GM18868 (cell line): ENCODE measurements around the gene KIF13A.
"Not testable (repeated sequence)": the region's sequence is repeated elsewhere in the genome, so short reads cannot be mapped to it uniquely, and the experiment has no call there.

Source experiments
- ATAC-seq: cut with Tn5 transposase; IDR thresholded peaks from one replicate; pipeline ENCODE4 v1.9.1; 2021; ENCODE audit warnings: mild to moderate bottlenecking, moderate library complexity; ENCODE audit not compliant: unreplicated experiment

The KIF13A gene

DNA sequence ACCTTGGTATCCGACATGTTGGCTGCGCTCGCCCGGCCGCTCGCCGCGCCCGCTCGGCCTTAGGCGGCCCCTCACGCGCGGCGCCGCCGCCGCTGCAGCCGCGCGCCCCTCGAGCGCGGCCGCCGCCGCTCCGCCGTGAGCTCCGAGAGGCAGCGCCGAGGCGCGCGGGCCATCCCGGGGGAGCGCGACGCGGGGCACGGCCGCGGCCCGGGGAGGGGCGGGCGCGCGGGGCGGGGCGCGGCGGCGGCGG, at the start of gene KIF13A:
Gene KIF13A (minus strand): TSS at position 189 of the 250 bp plus-strand sequence. CDS start 172 bp downstream, at position 17.
- no peak for ATAC-seq

DNA sequence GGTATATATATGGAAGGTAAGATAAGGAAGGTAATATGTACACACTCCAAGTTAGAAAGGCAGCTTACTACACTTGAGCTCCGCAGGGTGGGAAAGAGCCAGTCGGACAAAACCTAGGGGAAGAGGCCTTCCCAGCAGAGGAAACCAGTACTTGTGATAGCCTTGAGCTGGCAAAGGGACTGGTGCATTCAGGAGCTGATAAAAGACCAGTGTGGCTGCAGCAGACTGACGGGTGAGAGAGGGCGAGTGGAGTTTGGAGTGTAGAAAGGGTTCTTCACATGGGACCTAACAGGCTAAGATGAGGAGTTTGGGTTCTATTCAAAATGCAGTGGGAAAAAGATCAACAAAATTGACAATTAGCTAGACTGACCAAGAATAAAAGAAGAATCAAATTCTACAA, 49.3 kb upstream of the KIF13A start:
- ATAC-seq = no peak

DNA sequence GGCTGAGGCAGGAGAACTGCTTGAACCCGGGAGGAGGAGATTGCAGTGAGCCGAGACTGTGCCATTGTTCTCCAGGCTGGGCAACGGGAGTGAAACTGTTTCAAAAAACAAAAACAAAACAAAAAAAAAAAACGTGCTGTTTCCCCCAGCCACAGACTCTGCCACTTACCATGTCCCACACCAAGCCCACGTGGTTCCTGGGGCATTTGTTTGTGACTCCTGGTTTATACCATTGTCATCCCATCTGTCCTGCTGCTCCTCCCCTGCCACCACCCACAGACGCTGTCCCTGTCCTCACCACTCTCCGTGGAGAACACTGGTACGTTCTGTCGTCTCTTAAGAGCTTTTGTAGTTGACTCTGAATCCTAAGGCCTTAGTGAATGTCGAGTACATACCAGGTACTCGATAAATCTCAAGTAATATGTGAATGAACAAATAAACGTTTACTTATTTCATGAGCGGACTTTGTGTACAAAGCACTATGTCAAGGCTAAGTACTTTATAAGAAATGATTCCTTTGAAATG, 48.0 kb upstream of the KIF13A start:
- no peak for ATAC-seq

DNA sequence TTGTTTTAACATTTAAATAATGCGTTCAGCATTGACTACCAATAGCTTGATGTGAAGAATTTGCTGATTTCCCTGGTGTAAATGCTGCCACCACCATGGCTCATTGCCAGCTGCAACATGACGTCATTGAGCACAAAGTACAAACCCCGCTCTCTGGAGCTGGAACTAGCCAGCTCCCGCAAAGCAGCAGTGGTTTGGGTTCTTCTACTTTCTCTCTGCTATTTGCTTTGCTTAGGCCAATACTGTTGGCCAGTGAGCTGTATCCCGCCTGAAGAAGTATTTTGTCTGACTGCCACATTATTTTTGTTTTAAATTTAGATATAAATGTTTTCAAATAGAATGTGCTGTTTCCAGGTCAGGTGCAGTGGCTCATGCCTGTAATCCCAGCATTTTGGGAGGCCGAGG, 47.4 kb upstream of the KIF13A start:
- ATAC-seq = no peak

GRCh38 chr6:18031680-18032256, 44.3 kb upstream of the KIF13A start:
- no peak for ATAC-seq

DNA sequence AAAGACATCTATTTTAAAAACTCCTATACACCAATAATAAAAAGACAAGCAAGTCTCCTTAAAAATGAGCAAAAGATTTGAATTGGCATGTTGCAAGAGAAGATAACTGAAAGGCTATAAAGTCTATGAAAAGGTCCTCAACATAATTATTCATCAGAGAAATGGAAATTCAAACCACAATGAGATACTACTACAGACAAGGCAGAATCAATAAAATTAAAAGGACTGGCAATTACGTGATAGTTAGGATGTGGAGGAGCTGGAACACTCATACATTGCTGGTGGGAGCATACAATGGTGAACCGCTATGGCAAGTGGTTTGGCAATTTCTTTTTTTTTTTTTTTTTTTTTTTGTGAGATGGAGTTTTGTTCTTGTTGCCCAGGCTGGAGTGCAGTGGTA, 43.8 kb upstream of the KIF13A start:
- ATAC-seq = no peak

DNA sequence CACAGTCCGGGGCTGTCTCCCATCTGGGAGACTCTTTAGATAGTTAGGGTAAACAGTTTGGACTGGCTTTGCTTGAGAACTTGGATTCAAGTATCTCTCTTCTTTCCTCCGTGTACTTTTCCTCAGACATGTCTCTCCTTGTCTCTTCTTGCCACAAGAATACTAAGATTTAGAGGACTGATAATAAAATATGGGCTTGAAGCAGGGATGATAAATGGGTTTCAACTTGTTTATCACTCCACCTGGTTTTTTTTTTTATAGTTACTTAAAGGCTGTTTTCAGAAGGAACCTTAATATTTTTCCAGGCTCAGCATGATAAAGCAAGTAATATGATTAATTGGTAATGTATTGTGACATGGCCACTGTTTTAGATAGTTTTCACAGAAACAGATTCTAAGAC, 40.9 kb upstream of the KIF13A start:
- no peak for ATAC-seq

- ATAC-seq = no peak
These were observed 38.2 kb upstream of the KIF13A start for GRCh38 chr6:18025596-18025995.

- ATAC-seq = no peak
These were observed 37.4 kb upstream of the KIF13A start for GRCh38 chr6:18024876-18025275.

GRCh38 chr6:18023891-18024290, 36.5 kb upstream of the KIF13A start:
- no peak for ATAC-seq

GRCh38 chr6:18022398-18023231, 35.2 kb upstream of the KIF13A start:
- no peak for ATAC-seq

- no peak for ATAC-seq
These were observed 33.9 kb upstream of the KIF13A start for GRCh38 chr6:18021166-18021850.

DNA sequence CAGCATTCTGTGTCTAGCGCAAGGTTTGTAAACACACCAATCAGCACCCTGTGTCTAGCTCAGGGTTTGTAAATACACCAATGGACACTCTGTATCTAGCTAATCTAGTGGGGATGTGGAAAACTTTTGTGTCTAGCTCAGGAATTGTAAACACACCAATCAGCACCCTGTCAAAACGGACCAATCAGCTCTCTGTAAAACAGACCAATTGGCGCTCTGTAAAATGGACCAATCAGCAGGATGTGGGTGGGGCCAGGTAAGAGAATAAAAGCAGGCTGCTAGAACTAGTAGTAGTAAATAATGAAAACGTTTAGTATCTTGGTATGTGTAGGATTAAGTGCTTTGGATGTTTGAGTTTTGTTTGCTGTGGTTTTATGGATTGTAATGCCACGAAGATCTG, 33.1 kb upstream of the KIF13A start:
- not testable (repeated sequence) for ATAC-seq

- ATAC-seq = no peak
These were observed 32.4 kb upstream of the KIF13A start for GRCh38 chr6:18019539-18020534.

- not testable (repeated sequence) for ATAC-seq
These were observed 31.7 kb upstream of the KIF13A start for GRCh38 chr6:18019133-18019532.

DNA sequence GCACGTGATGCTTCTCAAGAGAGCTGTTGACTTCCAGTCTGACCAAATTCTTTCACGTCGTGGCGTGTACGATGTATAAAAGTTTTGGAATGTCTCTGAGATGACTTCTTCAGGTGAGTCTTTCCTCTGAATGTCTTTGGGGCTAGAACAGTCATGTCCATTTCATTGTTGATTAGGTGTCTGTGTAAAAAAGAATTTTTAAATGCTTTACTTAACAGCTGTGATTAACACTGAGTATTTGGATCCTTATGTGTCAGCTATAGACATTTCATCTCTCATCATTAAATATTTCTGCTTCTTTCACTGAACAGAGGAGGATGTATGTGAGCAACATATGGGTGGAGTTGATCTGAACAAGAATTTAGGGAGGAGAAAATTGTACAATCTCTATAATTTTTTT, 29.3 kb upstream of the KIF13A start:
- ATAC-seq = no peak

GRCh38 chr6:18016133-18016532, 28.7 kb upstream of the KIF13A start:
- ATAC-seq = no peak

- ATAC-seq = no peak
These were observed 23.9 kb upstream of the KIF13A start for GRCh38 chr6:18011287-18011686.

DNA sequence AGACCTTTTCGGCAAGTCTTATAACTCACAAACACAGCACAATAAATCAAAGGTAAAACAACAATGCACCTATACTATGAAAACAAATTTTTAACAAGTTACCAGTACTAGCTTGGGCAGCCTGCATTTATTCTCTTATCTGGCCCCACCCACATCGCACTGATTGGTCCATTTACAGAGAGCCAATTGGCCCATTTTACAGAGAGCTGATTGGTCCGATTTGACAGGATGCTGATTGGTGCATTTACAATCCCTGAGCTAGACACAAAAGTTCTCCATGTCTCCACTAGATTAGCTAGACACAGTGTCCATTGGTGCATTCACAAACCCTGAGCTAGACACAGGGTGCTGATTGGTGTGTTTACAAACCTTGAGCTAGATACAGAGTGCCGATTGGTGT, 23.1 kb upstream of the KIF13A start:
- not testable (repeated sequence) for ATAC-seq

- no peak for ATAC-seq
These were observed 17.0 kb upstream of the KIF13A start for GRCh38 chr6:18004256-18004985.
